Esophagus muscularis mucosa (tissue), 4 donors: ENCODE data around the gene EGFL7. TPM values are rescaled to one million over a fixed set of nuclear protein-coding genes. Genes with fewer than 3 reads are reported as not detected.

ENCODE experiments used
- DNase-seq: peaks from one replicate; pipeline ENCODE4 v3.0.0-alpha.2; 2017; ENCODE audit errors: extremely low spot score
- H3K27ac ChIP-seq, 4 donors: fragments of 200-600 bp; sonication (generic); replicated peaks in 1 of 4; 1 replicate in 3 of 4; 2 replicates in 1 of 4; pipeline ENCODE4 v1.5.1; 2016 to 2019; ENCODE audit warnings: mild to moderate bottlenecking in 1 of 4
- H3K27me3 ChIP-seq, 4 donors: fragments of 200-600 bp; sonication (generic); one replicate each; pipeline versions ENCODE4 v1.5.1 to v1.6.0; 2016 to 2019
- H3K36me3 ChIP-seq, 4 donors: fragments of 200-600 bp; sonication (generic); one replicate each; pipeline ENCODE4 v1.5.1; 2016 to 2019
- H3K4me1 ChIP-seq, 4 donors: fragments of 200-600 bp; sonication (generic); one replicate each; pipeline ENCODE4 v1.5.1; 2016 to 2019
- H3K4me3 ChIP-seq, 4 donors: fragments of 200-600 bp; sonication (generic); 1 replicate in 2 of 4; 2 replicates in 2 of 4; pipeline ENCODE4 v1.5.1; 2016 to 2019; ENCODE audit warnings: mild to moderate bottlenecking in 4 of 4, moderate library complexity in 1 of 4
- H3K9me3 ChIP-seq, 4 donors: fragments of 200-600 bp; sonication (generic); 1 replicate in 3 of 4; 2 replicates in 1 of 4; pipeline ENCODE4 v1.5.1; 2016 to 2019
- EP300 ChIP-seq: sonication (generic); formaldehyde crosslinking; IDR thresholded peaks from one replicate; pipeline ENCODE4 v1.6.1; 2017; ENCODE audit warnings: antibody characterized with exemption
- POLR2A ChIP-seq: fragments of 450-650 bp; IDR thresholded peaks from one replicate; pipeline ENCODE4 v1.6.1; 2017; ENCODE audit warnings: antibody characterized with exemption, moderate library complexity, mild to moderate bottlenecking, low read depth
- POLR2AphosphoS5 ChIP-seq, 2 donors: sonication (generic); formaldehyde crosslinking; IDR thresholded peaks; one replicate each; pipeline ENCODE4 v1.6.1; 2017; ENCODE audit warnings: antibody characterized with exemption in 2 of 2
- WGBS: methylation state at CpG from one replicate; pipeline ENCODE4 v1.1.5; 2018; 5-methylcytosine and 5-hydroxymethylcytosine counted together
- intact Hi-C: fragments of 100-400 bp; cut with DNase I; formaldehyde crosslinking; loops from one replicate; pipeline ENCODE4 v1.15.1; 2023
- total RNA-seq, 4 donors: library from RNA; depleted of rRNA; stranded (reverse); fragments of >200 nt; gene quantifications; one replicate each; pipeline versions ENCODE4 v1.1.0 to v1.2.1, GENCODE V29; 2016
- TF ChIP-seq, protein P1 (sequence below), 3 experiments: fragments of 200-600 bp in 2 of 3; fragments of 450-650 bp in 1 of 3; sonication (generic) in 2 of 3; IDR thresholded peaks; one replicate each; pipeline ENCODE4 v1.5.1; 2017 to 2019; ENCODE audit warnings: antibody characterized with exemption in 3 of 3, mild to moderate bottlenecking in 2 of 3, moderate library complexity in 1 of 3

The EGFL7 gene
- total RNA-seq, 4 donors from 2014 or later = 33.2 to 134 (median 78.7) TPM

DNA sequence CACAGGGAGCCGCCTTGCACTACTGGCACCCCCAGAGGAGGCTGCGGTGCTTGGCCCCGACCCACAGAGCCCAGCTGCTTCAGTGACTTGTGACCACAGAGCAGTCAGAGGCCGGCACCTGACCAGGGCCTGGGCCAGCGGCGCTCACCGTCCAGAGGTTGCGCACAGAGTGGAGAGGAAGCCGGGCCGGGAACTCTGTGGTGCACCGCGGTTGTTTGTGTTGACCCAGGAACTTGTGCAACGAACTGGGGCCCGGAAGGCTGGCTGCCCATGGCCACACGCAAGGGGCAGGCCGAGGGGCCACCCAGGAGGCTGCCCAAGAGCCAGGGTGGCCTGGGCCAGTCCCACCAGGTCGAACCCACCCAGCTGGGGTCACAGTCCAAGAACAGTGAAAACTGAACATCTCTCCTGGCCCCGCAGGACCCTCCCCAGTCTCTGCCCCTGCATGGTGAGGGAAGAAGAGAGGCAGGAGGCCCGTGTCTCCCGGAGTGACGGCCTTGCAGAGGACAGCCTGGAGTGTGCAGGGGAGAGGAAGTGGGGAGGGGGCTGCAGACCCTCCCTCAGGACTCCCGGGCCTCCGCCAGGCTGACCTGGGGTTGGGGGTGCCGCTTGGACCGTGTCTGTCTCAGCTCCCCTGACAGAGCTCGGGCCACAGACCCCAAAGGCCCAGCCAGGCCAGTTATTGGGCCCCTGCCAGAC lies 42.8 kb upstream of the EGFL7 start:
- peaks cover 17 to 30% (median 28%) of the 10 kb centered on the region in 4 donors for H3K4me1 ChIP-seq
- intact Hi-C loops = no loop called here
- no peaks in the 10 kb centered on the region for H3K9me3 ChIP-seq
- WGBS = 71% methylated on average over 18 of the region's 26 CpGs
- no peak overlapping the region for H3K27ac ChIP-seq
- H3K4me3 ChIP-seq = no peak overlapping the region
- H3K36me3 ChIP-seq = no peaks in the 10 kb centered on the region
- DNase-seq = no peak
- TF ChIP-seq POLR2A = no peak
- TF ChIP-seq POLR2AphosphoS5 (IDR thresholded peaks at IDR 0.05) = no peak
- TF ChIP-seq, protein P1, sequence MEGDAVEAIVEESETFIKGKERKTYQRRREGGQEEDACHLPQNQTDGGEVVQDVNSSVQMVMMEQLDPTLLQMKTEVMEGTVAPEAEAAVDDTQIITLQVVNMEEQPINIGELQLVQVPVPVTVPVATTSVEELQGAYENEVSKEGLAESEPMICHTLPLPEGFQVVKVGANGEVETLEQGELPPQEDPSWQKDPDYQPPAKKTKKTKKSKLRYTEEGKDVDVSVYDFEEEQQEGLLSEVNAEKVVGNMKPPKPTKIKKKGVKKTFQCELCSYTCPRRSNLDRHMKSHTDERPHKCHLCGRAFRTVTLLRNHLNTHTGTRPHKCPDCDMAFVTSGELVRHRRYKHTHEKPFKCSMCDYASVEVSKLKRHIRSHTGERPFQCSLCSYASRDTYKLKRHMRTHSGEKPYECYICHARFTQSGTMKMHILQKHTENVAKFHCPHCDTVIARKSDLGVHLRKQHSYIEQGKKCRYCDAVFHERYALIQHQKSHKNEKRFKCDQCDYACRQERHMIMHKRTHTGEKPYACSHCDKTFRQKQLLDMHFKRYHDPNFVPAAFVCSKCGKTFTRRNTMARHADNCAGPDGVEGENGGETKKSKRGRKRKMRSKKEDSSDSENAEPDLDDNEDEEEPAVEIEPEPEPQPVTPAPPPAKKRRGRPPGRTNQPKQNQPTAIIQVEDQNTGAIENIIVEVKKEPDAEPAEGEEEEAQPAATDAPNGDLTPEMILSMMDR (IDR thresholded peaks at IDR 0.05) = no peak
- TF ChIP-seq EP300 = no peak
- H3K27me3 ChIP-seq = no peaks in the 10 kb centered on the region

DNA sequence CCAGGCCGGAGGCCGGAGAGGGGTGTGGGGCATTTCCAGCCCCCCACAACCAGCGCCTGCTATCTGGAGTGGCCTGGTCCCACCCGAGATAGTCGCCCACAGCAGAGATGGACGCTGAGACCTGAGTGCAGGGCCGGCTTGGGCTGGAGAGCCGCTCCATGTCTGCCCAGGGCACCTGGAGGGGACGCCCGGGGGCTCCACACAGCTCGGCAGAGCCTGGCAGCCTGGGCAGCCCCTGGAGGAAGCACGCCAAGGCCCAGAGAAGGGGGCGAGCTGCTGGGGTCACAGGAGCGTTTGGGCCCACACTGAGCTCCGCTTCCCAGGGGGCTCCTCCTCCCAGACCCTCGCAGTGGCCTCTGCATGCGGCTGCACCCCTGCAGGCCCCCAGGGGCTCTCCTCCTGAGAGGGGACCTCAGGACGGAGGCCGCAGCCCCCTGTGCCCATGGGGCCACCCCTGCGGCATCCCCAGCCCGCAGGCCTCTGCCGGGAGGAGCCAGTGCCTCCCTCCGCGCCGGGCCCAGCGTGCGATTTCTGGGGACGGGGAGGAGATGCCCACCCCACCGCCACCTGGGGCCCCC lies 42.2 kb upstream of the EGFL7 start:
- Histone ChIP-seq H3K36me3 (no peaks in the 10 kb centered on the region), H3K27me3 (no peaks in the 10 kb centered on the region), H3K9me3 (no peaks in the 10 kb centered on the region), H3K27ac (no peak overlapping the region), H3K4me1 (peaks cover 18 to 30% (median 30%) of the 10 kb centered on the region in 4 donors), H3K4me3 (no peak overlapping the region)
- 93% methylated on average over 4 of the region's 29 CpGs for WGBS
- no peak for DNase-seq
- TF ChIP-seq POLR2AphosphoS5 (IDR thresholded peaks at IDR 0.05) (no peak), POLR2A (no peak), EP300 (no peak)
- TF ChIP-seq, protein P1 (IDR thresholded peaks at IDR 0.05) = no peak
- intact Hi-C loops = no loop called here

DNA sequence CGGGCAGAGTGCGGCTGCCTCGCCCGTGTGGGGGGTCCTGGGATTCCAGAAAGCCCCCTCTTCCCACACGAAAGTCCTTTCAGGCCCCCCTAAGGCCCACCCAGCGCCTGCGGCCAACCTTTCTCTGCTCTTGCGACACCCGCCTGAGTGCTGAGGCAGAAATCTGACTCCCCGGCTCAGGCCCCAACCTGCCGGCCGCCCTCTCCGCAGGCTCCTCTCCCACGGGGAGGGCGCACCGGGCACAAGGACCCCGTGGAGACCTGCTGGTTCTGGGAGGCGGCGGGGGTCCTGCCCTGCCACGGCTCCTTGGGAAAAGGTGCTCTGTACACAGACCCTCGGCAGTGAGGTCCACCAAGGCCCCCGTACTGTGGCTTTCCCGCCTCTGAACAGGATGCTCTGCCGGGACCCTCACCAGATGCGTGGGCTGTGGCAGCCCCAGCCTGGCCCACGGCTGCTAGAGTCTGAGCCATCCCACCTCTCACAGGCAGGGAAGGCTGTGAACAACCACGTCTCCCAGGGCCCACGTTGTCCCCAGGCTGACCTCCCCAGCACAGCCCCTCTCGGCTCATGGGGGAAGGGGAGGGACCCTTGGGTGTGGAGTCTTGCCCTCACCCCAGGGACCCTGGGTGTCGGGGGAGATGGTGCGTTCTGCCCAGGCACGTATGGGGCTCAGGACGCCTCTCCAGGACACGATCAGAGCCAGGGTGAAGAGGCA lies 41.5 kb upstream of the EGFL7 start:
- Histone ChIP-seq H3K27me3 (no peaks in the 10 kb centered on the region), H3K4me3 (no peak overlapping the region), H3K4me1 (peaks cover 24 to 36% (median 35%) of the 10 kb centered on the region in 4 donors), H3K9me3 (no peaks in the 10 kb centered on the region), H3K36me3 (no peaks in the 10 kb centered on the region), H3K27ac (no peak overlapping the region)
- no peak for DNase-seq
- intact Hi-C loops = no loop called here
- 73% methylated on average over 10 of the region's 34 CpGs for WGBS
- TF ChIP-seq POLR2A = no peak
- TF ChIP-seq, protein P1 (IDR thresholded peaks at IDR 0.05) = no peak
- TF ChIP-seq POLR2AphosphoS5 (IDR thresholded peaks at IDR 0.05) = no peak
- no peak for TF ChIP-seq EP300

DNA sequence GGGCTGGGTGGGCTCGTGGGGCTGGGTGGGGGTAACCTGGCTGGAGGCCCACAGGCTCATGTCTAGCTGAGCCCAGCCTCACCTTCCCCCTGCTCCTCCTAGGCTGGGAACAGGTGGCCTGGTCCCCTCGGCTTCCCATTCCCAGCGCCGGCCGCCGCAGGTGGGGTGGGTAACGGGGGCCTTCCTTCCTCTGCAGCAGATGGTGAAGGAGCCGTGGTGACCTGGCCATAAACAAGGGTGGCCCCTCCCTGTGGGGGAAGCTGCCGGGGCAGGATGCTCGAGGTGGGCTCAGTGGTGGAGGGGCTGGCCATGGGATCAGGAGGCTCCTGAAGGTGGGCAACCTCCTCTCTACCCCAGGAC lies 41.0 kb upstream of the EGFL7 start:
- no peak for TF ChIP-seq EP300
- no peak for TF ChIP-seq POLR2A
- TF ChIP-seq, protein P1 (IDR thresholded peaks at IDR 0.05) = no peak
- TF ChIP-seq POLR2AphosphoS5 (IDR thresholded peaks at IDR 0.05) = no peak
- Histone ChIP-seq H3K27ac (no peak overlapping the region), H3K27me3 (no peaks in the 10 kb centered on the region), H3K4me3 (no peak overlapping the region), H3K4me1 (peaks cover 29 to 41% (median 39%) of the 10 kb centered on the region in 4 donors), H3K9me3 (no peaks in the 10 kb centered on the region), H3K36me3 (no peaks in the 10 kb centered on the region)
- intact Hi-C loops = no loop called here
- 77% methylated on average over 7 of the region's 10 CpGs for WGBS
- no peak for DNase-seq
